Coronary artery (tissue), 2 donors: Measurements from ENCODE around the gene COPRS.

Source experiments
- DNase-seq: peaks from one replicate; pipeline ENCODE4 v3.0.0-alpha.2; 2017; ENCODE audit warnings: low spot score
- H3K27ac ChIP-seq, 2 donors: fragments of 200-600 bp; sonication (generic); one replicate each; pipeline ENCODE4 v1.5.1; 2016 to 2019
- H3K4me3 ChIP-seq: fragments of 200-600 bp; sonication (generic); 2 replicates; pipeline ENCODE4 v1.5.1; 2016; ENCODE audit warnings: mild to moderate bottlenecking, moderate library complexity
- TF ChIP-seq, protein P1 (sequence below): fragments of 200-600 bp; sonication (generic); IDR thresholded peaks from one replicate; pipeline ENCODE4 v1.5.1; 2019; ENCODE audit warnings: antibody characterized with exemption

COPRS gene

DNA sequence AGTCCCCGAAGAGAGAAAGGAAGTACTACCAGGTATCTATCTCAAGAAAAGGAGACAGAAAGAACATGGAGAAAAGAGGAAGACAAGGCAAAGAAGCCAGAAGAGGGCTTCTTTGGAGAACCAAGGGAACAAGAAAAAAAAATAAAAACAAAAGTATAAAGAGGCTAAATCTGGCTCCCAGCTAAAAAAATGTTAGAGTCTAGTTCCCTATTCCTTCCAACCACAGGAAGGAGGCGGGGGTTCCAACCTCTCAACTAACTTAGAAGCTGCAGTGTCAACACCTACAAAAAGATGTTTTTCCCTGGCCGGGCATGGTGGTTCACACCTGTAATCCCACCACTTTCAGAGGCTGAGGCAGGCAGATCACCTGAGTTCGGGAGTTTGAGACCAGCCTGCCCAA is 29.1 kb upstream of the COPRS start:
- no peak overlapping the region for H3K4me3 ChIP-seq
- TF ChIP-seq, protein P1, sequence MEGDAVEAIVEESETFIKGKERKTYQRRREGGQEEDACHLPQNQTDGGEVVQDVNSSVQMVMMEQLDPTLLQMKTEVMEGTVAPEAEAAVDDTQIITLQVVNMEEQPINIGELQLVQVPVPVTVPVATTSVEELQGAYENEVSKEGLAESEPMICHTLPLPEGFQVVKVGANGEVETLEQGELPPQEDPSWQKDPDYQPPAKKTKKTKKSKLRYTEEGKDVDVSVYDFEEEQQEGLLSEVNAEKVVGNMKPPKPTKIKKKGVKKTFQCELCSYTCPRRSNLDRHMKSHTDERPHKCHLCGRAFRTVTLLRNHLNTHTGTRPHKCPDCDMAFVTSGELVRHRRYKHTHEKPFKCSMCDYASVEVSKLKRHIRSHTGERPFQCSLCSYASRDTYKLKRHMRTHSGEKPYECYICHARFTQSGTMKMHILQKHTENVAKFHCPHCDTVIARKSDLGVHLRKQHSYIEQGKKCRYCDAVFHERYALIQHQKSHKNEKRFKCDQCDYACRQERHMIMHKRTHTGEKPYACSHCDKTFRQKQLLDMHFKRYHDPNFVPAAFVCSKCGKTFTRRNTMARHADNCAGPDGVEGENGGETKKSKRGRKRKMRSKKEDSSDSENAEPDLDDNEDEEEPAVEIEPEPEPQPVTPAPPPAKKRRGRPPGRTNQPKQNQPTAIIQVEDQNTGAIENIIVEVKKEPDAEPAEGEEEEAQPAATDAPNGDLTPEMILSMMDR: no peak
- no peak overlapping the region for H3K27ac ChIP-seq
- DNase-seq: no peak

DNA sequence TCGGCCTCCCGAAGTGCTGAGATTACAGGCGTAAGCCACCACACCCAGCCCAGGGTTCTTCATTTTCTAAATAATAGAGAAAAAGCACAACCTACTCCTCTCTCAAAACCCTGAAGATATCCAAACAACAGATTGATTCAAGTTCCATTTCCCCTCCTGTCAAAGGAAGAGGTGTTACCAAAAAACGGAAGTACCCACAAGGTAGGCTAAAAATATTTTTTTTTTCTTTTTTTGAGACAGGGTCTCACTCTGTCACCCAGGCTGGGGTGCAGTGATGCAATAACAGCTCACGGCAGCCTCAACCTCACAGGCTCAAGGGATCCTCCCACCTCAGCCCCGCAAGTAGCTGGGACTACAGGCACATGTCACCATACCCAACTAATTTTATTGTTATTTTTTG is 23.5 kb upstream of the COPRS start:
- no peak for DNase-seq
- no peak overlapping the region for H3K27ac ChIP-seq
- TF ChIP-seq, protein P1: no peak
- no peak overlapping the region for H3K4me3 ChIP-seq

DNA sequence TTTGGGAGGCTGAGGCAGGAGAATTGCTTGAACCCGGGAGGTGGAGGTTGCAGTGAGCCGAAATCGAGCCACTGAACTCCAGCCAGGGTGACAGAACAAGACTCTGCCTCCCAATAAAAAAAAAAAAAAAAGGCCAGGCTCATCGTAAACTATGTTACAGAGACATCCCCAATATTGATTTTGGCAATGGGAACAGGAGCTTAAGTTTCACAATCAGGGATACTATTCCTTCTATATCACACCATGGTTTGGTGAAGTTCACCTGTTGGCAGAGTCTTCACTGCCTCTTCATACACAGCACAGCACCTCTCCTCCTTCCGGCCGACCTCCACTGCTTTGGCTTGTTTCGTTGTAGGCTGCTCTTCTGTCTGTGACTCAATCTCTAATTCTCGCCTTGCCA is 21.3 kb upstream of the COPRS start:
- no peak overlapping the region for H3K4me3 ChIP-seq
- no peak overlapping the region for H3K27ac ChIP-seq
- no peak for DNase-seq
- TF ChIP-seq, protein P1: no peak

DNA sequence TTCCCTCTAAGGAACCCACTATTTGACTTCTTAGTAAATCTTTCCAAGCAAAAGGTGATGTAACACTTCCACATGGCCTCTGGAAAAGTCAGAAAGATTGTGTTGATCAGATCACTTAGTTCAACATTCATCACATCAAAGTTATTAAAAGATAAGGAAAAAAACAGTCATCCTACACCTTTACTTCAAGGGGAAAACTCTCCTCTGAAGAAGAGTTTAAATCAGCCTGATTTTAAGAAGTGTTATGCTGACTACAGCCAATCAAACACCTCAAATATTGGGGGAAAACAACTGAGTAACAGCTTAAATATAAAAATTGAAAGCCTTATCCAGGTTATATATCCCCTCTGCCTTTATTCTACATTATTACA is 19.6 kb upstream of the COPRS start:
- no peak for DNase-seq
- H3K4me3 ChIP-seq: peak overlapping the region; percentile 4
- peak overlapping the region; percentile 65 to 77 for H3K27ac ChIP-seq
- TF ChIP-seq, protein P1: no peak

DNA sequence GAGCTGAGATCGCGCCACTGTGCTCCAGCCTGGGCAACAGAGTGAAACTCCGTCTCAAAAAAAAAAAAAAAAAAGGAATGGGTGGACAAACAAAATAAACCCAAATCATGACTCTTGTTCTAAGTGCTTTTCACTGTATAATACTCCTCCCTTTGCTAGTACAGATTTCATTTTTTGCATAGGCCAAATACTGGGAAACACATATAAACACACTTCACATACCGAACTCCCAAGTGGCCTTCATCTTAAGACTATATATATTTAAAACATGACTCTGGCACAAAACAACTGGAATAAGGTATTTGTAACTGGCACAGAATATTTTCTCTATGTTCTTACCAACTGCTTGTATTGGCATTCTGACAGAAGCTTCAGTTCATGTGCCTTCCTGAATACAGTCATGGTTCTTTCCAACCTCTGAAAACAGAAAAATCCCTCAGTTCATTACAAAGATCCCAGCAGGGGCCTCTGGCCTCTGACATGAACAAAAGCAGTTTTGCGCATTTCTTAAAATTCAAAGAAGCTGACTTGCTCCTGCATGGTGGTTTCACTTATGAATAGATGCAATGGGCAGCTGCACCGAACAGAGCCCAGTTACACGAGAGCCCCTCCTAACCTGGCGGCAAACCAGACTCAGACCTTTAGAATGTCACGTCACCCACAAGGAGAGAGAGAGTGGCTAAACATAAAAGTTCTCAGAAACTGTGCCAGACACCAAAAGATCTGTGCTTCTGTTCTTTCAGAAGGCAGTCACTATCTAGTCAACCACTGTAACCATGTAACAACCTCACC is 19.1 kb upstream of the COPRS start:
- DNase-seq: no peak
- TF ChIP-seq, protein P1: no peak
- Histone ChIP-seq H3K4me3 (peak overlapping the region; percentile 4), H3K27ac (peak overlapping the region; percentile 65 to 77)

DNA sequence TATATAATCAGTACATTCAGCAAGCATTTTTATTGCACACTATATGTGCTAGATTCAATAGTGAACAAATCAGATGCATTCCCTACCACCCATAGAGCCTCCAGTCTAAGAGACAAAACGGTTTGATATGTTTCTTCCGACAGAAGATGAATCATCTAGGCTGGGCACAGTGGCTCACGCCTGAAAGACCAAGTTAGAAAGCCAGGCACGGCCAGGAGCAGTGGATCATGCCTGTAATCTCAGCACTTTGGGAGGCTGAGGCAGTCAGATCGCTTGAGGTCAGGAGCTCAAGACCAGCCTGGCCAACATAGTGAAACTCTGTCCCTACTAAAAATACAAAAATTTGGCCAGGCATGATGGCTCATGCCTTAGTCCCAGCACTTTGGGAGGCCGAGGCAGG is 18.3 kb upstream of the COPRS start:
- Histone ChIP-seq H3K27ac (peak overlapping the region; percentile 62 to 77), H3K4me3 (no peak overlapping the region)
- TF ChIP-seq, protein P1: no peak
- DNase-seq: no peak

DNA sequence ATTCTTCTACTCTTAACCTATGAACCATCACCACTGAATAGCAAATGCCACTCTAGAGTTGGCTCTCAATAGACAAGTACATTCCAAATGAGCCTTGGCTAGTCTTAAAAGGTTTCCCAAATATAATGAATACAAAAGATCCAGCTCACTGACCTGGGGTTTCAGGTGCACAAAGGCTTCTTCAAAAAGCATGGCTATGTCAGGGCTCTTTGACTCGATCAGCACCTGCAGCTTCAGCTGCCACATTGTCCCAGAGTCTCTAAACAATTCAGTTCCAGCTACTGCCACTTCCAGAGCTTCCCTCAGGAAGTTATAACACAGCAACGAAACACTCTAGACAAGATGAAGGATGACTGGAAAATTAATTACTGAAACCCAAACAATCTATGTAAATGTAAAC is 16.0 kb upstream of the COPRS start:
- Histone ChIP-seq H3K4me3 (no peak overlapping the region), H3K27ac (no peak overlapping the region)
- TF ChIP-seq, protein P1: no peak
- DNase-seq: no peak
